ENCODE results near the gene ADAMTS7. TPM values are rescaled to one million over a fixed set of nuclear protein-coding genes. Genes with fewer than 3 reads are reported as not detected.
"Not testable (repeated sequence)": the region's sequence is repeated elsewhere in the genome, so short reads cannot be mapped to it uniquely, and the experiment has no call there.

Gene ADAMTS7
- total RNA-seq, 1 experiment from 2014 or later, result 1.1 TPM

GRCh38 chr15:78734451-78735064 is 76.7 kb downstream of the ADAMTS7 start:
- CTCF ChIA-PET, result interaction anchor here (0.7 kb wide), 1 partner anchor 66 kb away, joined by 3 read pairs; no protein-coding TSS in a partner anchor
- BruUV-seq (replicated peaks), result no TSS peak
- DNase-seq, result no peak
- H3K36me3 Mint-ChIP-seq (ENCODE audit: insufficient read depth, unreplicated experiment), result no peaks in the 10 kb centered on the region
- TF ChIP-seq, protein P1, sequence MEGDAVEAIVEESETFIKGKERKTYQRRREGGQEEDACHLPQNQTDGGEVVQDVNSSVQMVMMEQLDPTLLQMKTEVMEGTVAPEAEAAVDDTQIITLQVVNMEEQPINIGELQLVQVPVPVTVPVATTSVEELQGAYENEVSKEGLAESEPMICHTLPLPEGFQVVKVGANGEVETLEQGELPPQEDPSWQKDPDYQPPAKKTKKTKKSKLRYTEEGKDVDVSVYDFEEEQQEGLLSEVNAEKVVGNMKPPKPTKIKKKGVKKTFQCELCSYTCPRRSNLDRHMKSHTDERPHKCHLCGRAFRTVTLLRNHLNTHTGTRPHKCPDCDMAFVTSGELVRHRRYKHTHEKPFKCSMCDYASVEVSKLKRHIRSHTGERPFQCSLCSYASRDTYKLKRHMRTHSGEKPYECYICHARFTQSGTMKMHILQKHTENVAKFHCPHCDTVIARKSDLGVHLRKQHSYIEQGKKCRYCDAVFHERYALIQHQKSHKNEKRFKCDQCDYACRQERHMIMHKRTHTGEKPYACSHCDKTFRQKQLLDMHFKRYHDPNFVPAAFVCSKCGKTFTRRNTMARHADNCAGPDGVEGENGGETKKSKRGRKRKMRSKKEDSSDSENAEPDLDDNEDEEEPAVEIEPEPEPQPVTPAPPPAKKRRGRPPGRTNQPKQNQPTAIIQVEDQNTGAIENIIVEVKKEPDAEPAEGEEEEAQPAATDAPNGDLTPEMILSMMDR (IDR thresholded peaks at IDR 0.05; ENCODE audit: insufficient read depth in 1 of 2, low read depth in 1 of 2, low read length in 1 of 2, severe bottlenecking in 1 of 2, unreplicated experiment in 1 of 2), result no peak
- Histone ChIP-seq H3K27me3 (replicated peaks; ENCODE audit: control insufficient read depth, insufficient read depth, low read length) (no peaks in the 10 kb centered on the region), H3K4me1 (no peaks in the 10 kb centered on the region), H3K36me3 (ENCODE audit: control insufficient read depth, insufficient read depth, low read length) (no peaks in the 10 kb centered on the region), H3K9me3 (no peaks in the 10 kb centered on the region), H3K4me3 (ENCODE audit: low read depth, low read length) (no peak overlapping the region)
- H3K4me3 Mint-ChIP-seq (ENCODE audit: unreplicated experiment), result no peak overlapping the region
- H3K27me3 Mint-ChIP-seq (ENCODE audit: insufficient read depth, unreplicated experiment), result peaks cover 19% of the 10 kb centered on the region
- no peaks in the 10 kb centered on the region for H3K4me1 Mint-ChIP-seq (ENCODE audit: low read depth, unreplicated experiment)
- POLR2A ChIA-PET, result no interaction called here
- H3K27ac Mint-ChIP-seq (ENCODE audit: unreplicated experiment), result no peak overlapping the region
- no peaks in the 10 kb centered on the region for H3K9me3 Mint-ChIP-seq (ENCODE audit: unreplicated experiment)
- intact Hi-C loops (cut with micrococcal nuclease; ENCODE audit: unreplicated experiment), result no loop called here

GRCh38 chr15:78732634-78733033 is 78.6 kb downstream of the ADAMTS7 start:
- Histone ChIP-seq H3K9me3 (no peaks in the 10 kb centered on the region), H3K36me3 (ENCODE audit: control insufficient read depth, insufficient read depth, low read length) (no peaks in the 10 kb centered on the region), H3K27me3 (replicated peaks; ENCODE audit: control insufficient read depth, insufficient read depth, low read length) (no peaks in the 10 kb centered on the region), H3K4me1 (no peaks in the 10 kb centered on the region), H3K4me3 (ENCODE audit: low read depth, low read length) (no peak overlapping the region)
- ChIA-PET CTCF (no interaction called here), POLR2A (no interaction called here)
- peaks cover 19% of the 10 kb centered on the region for H3K27me3 Mint-ChIP-seq (ENCODE audit: insufficient read depth, unreplicated experiment)
- H3K9me3 Mint-ChIP-seq (ENCODE audit: unreplicated experiment), result no peaks in the 10 kb centered on the region
- TF ChIP-seq, protein P1 (IDR thresholded peaks at IDR 0.05; ENCODE audit: insufficient read depth in 1 of 2, low read depth in 1 of 2, low read length in 1 of 2, severe bottlenecking in 1 of 2, unreplicated experiment in 1 of 2), result no peak
- no peaks in the 10 kb centered on the region for H3K36me3 Mint-ChIP-seq (ENCODE audit: insufficient read depth, unreplicated experiment)
- intact Hi-C loops (cut with micrococcal nuclease; ENCODE audit: unreplicated experiment), result no loop called here
- no peak overlapping the region for H3K27ac Mint-ChIP-seq (ENCODE audit: unreplicated experiment)
- H3K4me3 Mint-ChIP-seq (ENCODE audit: unreplicated experiment), result no peak overlapping the region
- no TSS peak for BruUV-seq (replicated peaks)
- peaks cover 2% of the 10 kb centered on the region for H3K4me1 Mint-ChIP-seq (ENCODE audit: low read depth, unreplicated experiment)
- no peak for DNase-seq

DNA sequence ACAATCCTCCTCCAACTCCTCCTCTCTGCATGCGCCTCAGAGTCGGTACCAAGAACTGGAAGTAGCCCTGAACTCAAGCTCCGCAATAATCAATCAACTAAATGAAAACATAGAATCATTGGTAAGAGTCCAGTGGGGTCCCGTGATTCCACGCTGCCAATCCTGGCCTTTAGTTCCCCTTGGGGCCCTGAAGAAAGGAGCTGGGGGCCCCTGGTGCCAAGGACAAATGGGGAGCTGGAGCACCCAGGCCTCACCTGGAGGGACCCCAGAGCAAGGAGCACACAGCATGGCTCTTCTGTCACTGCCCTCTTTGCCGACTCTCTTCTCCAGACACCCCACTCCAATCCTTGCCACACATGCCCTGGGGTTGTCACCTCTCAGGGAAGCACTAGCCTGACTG is 80.3 kb downstream of the ADAMTS7 start:
- peaks cover 7% of the 10 kb centered on the region for H3K4me1 Mint-ChIP-seq (ENCODE audit: low read depth, unreplicated experiment)
- ChIA-PET POLR2A (no interaction called here), CTCF (no interaction called here)
- DNase-seq, result no peak
- no peaks in the 10 kb centered on the region for H3K4me1 ChIP-seq
- H3K36me3 Mint-ChIP-seq (ENCODE audit: insufficient read depth, unreplicated experiment), result no peaks in the 10 kb centered on the region
- H3K27me3 Mint-ChIP-seq (ENCODE audit: insufficient read depth, unreplicated experiment), result peaks cover 16% of the 10 kb centered on the region
- no peak overlapping the region for H3K4me3 ChIP-seq (ENCODE audit: low read depth, low read length)
- H3K27ac Mint-ChIP-seq (ENCODE audit: unreplicated experiment), result no peak overlapping the region
- H3K36me3 ChIP-seq (ENCODE audit: control insufficient read depth, insufficient read depth, low read length), result no peaks in the 10 kb centered on the region
- H3K4me3 Mint-ChIP-seq (ENCODE audit: unreplicated experiment), result no peak overlapping the region
- intact Hi-C loops (cut with micrococcal nuclease; ENCODE audit: unreplicated experiment), result no loop called here
- no peaks in the 10 kb centered on the region for H3K9me3 ChIP-seq
- H3K9me3 Mint-ChIP-seq (ENCODE audit: unreplicated experiment), result no peaks in the 10 kb centered on the region
- no peaks in the 10 kb centered on the region for H3K27me3 ChIP-seq (replicated peaks; ENCODE audit: control insufficient read depth, insufficient read depth, low read length)
- no TSS peak for BruUV-seq (replicated peaks)
- TF ChIP-seq, protein P1 (IDR thresholded peaks at IDR 0.05; ENCODE audit: insufficient read depth in 1 of 2, low read depth in 1 of 2, low read length in 1 of 2, severe bottlenecking in 1 of 2, unreplicated experiment in 1 of 2), result no peak

DNA sequence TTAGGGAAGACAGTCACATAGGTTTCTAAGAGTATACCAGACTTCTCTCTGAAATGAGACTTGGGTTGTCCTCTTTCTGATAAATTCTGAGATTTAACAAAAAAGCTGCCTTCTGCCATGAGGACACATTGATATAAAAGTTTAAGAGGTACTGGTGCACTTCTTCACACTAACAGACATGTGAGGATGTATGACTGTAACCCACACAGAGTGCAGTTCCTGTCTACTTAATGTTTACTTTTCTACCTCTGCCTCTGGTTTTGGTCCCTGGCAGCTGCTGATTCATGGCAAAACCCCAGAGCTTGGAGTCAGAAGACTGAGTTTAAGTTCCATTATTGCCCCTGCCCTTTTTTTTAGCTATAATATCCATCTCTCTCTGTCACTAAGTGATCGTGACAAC is 82.8 kb downstream of the ADAMTS7 start:
- H3K36me3 ChIP-seq (ENCODE audit: control insufficient read depth, insufficient read depth, low read length); H3K4me3 Mint-ChIP-seq (ENCODE audit: unreplicated experiment); H3K4me1 Mint-ChIP-seq (ENCODE audit: low read depth, unreplicated experiment); POLR2A ChIA-PET; BruUV-seq (replicated peaks); H3K36me3 Mint-ChIP-seq (ENCODE audit: insufficient read depth, unreplicated experiment); H3K27me3 Mint-ChIP-seq (ENCODE audit: insufficient read depth, unreplicated experiment); intact Hi-C loops (cut with micrococcal nuclease; ENCODE audit: unreplicated experiment); H3K27ac Mint-ChIP-seq (ENCODE audit: unreplicated experiment); H3K4me1 ChIP-seq; H3K27me3 ChIP-seq (replicated peaks; ENCODE audit: control insufficient read depth, insufficient read depth, low read length); H3K9me3 ChIP-seq; H3K4me3 ChIP-seq (ENCODE audit: low read depth, low read length); CTCF ChIA-PET; DNase-seq; H3K9me3 Mint-ChIP-seq (ENCODE audit: unreplicated experiment): not testable (repeated sequence)

Data from Caco-2 (cell line).